ENCODE data around the gene UBC.

The UBC gene

GRCh38 chr12:124868252-124869058 lies 46.0 kb downstream of the UBC start:
- no peak overlapping the region for H3K14ac ChIP-seq (ENCODE audit: low read length)
- H3K27me3 ChIP-seq (ENCODE audit: control insufficient read depth in 3 of 3, insufficient read depth in 3 of 3, low read depth in 1 of 3, low read length in 3 of 3): peaks cover 0 to 1% (median 0%) of the 10 kb centered on the region in 3 experiments
- no peak overlapping the region for H4K8ac ChIP-seq (ENCODE audit: low read depth, low read length)
- no peak overlapping the region for H3K23ac ChIP-seq (ENCODE audit: low read depth, low read length, poor library complexity)
- peaks cover 3 to 4% of the 10 kb centered on the region in 2 donors for H3K9me3 ChIP-seq (replicated peaks in 1 of 2; ENCODE audit: control insufficient read depth in 2 of 2, insufficient read depth in 1 of 2, low read depth in 1 of 2, low read length in 2 of 2)
- no peak overlapping the region for H2BK15ac ChIP-seq (ENCODE audit: low read length)
- H3K36me3 ChIP-seq (replicated peaks in 1 of 2; ENCODE audit: control insufficient read depth in 2 of 2, insufficient read depth in 2 of 2, low read length in 2 of 2): no peaks in the 10 kb centered on the region
- no peak overlapping the region for H2AFZ ChIP-seq (ENCODE audit: low read length)
- WGBS, 2 donors (ENCODE audit: extremely low coverage in 2 of 2, insufficient read length in 2 of 2, insufficient replicate concordance in 1 of 2): no CpG with 5 or more reads among the region's 11 CpGs
- H3K18ac ChIP-seq (ENCODE audit: low read length): no peak overlapping the region
- no peak overlapping the region for H3K4me2 ChIP-seq (ENCODE audit: insufficient read depth, low read length, poor library complexity, severe bottlenecking)
- no peaks in the 10 kb centered on the region for H3K79me1 ChIP-seq (ENCODE audit: low read depth, low read length)
- no peak for DNase-seq (ENCODE audit: low spot score)
- peak overlapping the region; percentile 2 for H2BK5ac ChIP-seq (ENCODE audit: low read length)
- H4K91ac ChIP-seq (ENCODE audit: low read depth, low read length, poor library complexity): no peak overlapping the region
- H3K4me1 ChIP-seq (ENCODE audit: control insufficient read depth in 2 of 2, insufficient read depth in 1 of 2, low read depth in 1 of 2, low read length in 2 of 2): peaks cover 10 to 15% of the 10 kb centered on the region in 2 donors
- no peak overlapping the region for H3K4me3 ChIP-seq (ENCODE audit: low read length in 2 of 2)
- H3K4ac ChIP-seq (ENCODE audit: low read length): no peak overlapping the region
- no peak overlapping the region for H2BK120ac ChIP-seq (ENCODE audit: low read depth, low read length)
- no peak overlapping the region for H2AK5ac ChIP-seq (ENCODE audit: low read depth, low read length)
- H3K27ac ChIP-seq (replicated peaks; ENCODE audit: low read length): no peak overlapping the region
- H2BK12ac ChIP-seq (ENCODE audit: low read length): no peak overlapping the region
- no peak overlapping the region for H3K9ac ChIP-seq (ENCODE audit: low read depth, low read length, poor library complexity)

DNA sequence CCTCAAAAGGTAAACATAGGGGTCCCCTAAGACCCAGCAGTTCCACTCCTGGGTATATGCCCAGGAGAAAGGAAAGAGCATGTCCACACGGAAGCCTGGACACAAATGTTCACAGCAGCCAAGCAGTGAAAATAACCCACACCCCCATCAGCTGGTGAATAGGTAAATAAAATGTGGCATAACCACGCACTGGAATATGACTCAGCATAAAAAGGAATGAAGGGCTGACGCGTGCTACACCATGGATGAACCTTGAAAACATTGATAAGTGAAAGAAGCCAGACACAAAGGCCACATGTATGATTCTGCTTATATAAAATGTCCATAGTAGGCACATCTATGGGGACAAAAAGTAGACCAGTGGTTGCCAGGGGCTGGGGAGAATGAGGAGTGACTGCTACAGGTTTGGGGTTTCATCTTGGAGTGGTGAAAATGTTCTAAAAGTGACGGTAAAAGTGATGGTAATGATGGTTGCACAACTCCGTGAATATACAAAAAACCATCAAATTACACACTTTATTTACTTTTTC lies 47.0 kb downstream of the UBC start:
- peaks cover 0 to 10% (median 0%) of the 10 kb centered on the region in 3 experiments for H3K27me3 ChIP-seq (ENCODE audit: control insufficient read depth in 3 of 3, insufficient read depth in 3 of 3, low read depth in 1 of 3, low read length in 3 of 3)
- H3K79me1 ChIP-seq (ENCODE audit: low read depth, low read length): no peaks in the 10 kb centered on the region
- H3K36me3 ChIP-seq (replicated peaks in 1 of 2; ENCODE audit: control insufficient read depth in 2 of 2, insufficient read depth in 2 of 2, low read length in 2 of 2): no peaks in the 10 kb centered on the region
- no peak overlapping the region for H3K4ac ChIP-seq (ENCODE audit: low read length)
- no peak overlapping the region for H2BK5ac ChIP-seq (ENCODE audit: low read length)
- H3K9ac ChIP-seq (ENCODE audit: low read depth, low read length, poor library complexity): no peak overlapping the region
- no peak overlapping the region for H2BK120ac ChIP-seq (ENCODE audit: low read depth, low read length)
- H3K14ac ChIP-seq (ENCODE audit: low read length): no peak overlapping the region
- no peak overlapping the region for H2AFZ ChIP-seq (ENCODE audit: low read length)
- no peak overlapping the region for H2BK12ac ChIP-seq (ENCODE audit: low read length)
- H3K23ac ChIP-seq (ENCODE audit: low read depth, low read length, poor library complexity): no peak overlapping the region
- DNase-seq (ENCODE audit: low spot score): no peak
- WGBS, 2 donors (ENCODE audit: extremely low coverage in 2 of 2, insufficient read length in 2 of 2, insufficient replicate concordance in 1 of 2): no CpG with 5 or more reads among the region's 6 CpGs
- H2AK5ac ChIP-seq (ENCODE audit: low read depth, low read length): no peak overlapping the region
- H4K91ac ChIP-seq (ENCODE audit: low read depth, low read length, poor library complexity): no peak overlapping the region
- no peak overlapping the region for H3K4me2 ChIP-seq (ENCODE audit: insufficient read depth, low read length, poor library complexity, severe bottlenecking)
- H3K9me3 ChIP-seq (replicated peaks in 1 of 2; ENCODE audit: control insufficient read depth in 2 of 2, insufficient read depth in 1 of 2, low read depth in 1 of 2, low read length in 2 of 2): peaks cover 3 to 4% of the 10 kb centered on the region in 2 donors
- H2BK15ac ChIP-seq (ENCODE audit: low read length): no peak overlapping the region
- no peak overlapping the region for H4K8ac ChIP-seq (ENCODE audit: low read depth, low read length)
- no peak overlapping the region for H3K18ac ChIP-seq (ENCODE audit: low read length)
- H3K4me1 ChIP-seq (ENCODE audit: control insufficient read depth in 2 of 2, insufficient read depth in 1 of 2, low read depth in 1 of 2, low read length in 2 of 2): peaks cover 15 to 16% of the 10 kb centered on the region in 2 donors
- no peak overlapping the region for H3K27ac ChIP-seq (replicated peaks; ENCODE audit: low read length)
- H3K4me3 ChIP-seq (ENCODE audit: low read length in 2 of 2): no peak overlapping the region

GRCh38 chr12:124866883-124867400 lies 47.5 kb downstream of the UBC start:
- no CpG with 5 or more reads among the region's 9 CpGs for WGBS, 2 donors (ENCODE audit: extremely low coverage in 2 of 2, insufficient read length in 2 of 2, insufficient replicate concordance in 1 of 2)
- no peak overlapping the region for H4K8ac ChIP-seq (ENCODE audit: low read depth, low read length)
- no peak overlapping the region for H3K4me3 ChIP-seq (ENCODE audit: low read length in 2 of 2)
- H2BK15ac ChIP-seq (ENCODE audit: low read length): no peak overlapping the region
- H3K4me2 ChIP-seq (ENCODE audit: insufficient read depth, low read length, poor library complexity, severe bottlenecking): no peak overlapping the region
- H3K9ac ChIP-seq (ENCODE audit: low read depth, low read length, poor library complexity): no peak overlapping the region
- no peak overlapping the region for H2AFZ ChIP-seq (ENCODE audit: low read length)
- no peaks in the 10 kb centered on the region for H3K36me3 ChIP-seq (replicated peaks in 1 of 2; ENCODE audit: control insufficient read depth in 2 of 2, insufficient read depth in 2 of 2, low read length in 2 of 2)
- H3K18ac ChIP-seq (ENCODE audit: low read length): peak overlapping the region; percentile 24
- no peak overlapping the region for H3K27ac ChIP-seq (replicated peaks; ENCODE audit: low read length)
- no peak overlapping the region for H3K4ac ChIP-seq (ENCODE audit: low read length)
- peaks cover 11 to 13% of the 10 kb centered on the region in 2 donors for H3K4me1 ChIP-seq (ENCODE audit: control insufficient read depth in 2 of 2, insufficient read depth in 1 of 2, low read depth in 1 of 2, low read length in 2 of 2)
- H2BK12ac ChIP-seq (ENCODE audit: low read length): no peak overlapping the region
- H2BK5ac ChIP-seq (ENCODE audit: low read length): no peak overlapping the region
- H3K79me1 ChIP-seq (ENCODE audit: low read depth, low read length): no peaks in the 10 kb centered on the region
- H4K91ac ChIP-seq (ENCODE audit: low read depth, low read length, poor library complexity): no peak overlapping the region
- H3K14ac ChIP-seq (ENCODE audit: low read length): no peak overlapping the region
- H3K9me3 ChIP-seq (replicated peaks in 1 of 2; ENCODE audit: control insufficient read depth in 2 of 2, insufficient read depth in 1 of 2, low read depth in 1 of 2, low read length in 2 of 2): peaks cover 3 to 4% of the 10 kb centered on the region in 2 donors
- H3K23ac ChIP-seq (ENCODE audit: low read depth, low read length, poor library complexity): no peak overlapping the region
- no peak overlapping the region for H2BK120ac ChIP-seq (ENCODE audit: low read depth, low read length)
- no peak overlapping the region for H2AK5ac ChIP-seq (ENCODE audit: low read depth, low read length)
- no peak for DNase-seq (ENCODE audit: low spot score)
- H3K27me3 ChIP-seq (ENCODE audit: control insufficient read depth in 3 of 3, insufficient read depth in 3 of 3, low read depth in 1 of 3, low read length in 3 of 3): peaks cover 0 to 10% (median 0%) of the 10 kb centered on the region in 3 experiments

GRCh38 chr12:124866195-124866882 lies 48.1 kb downstream of the UBC start:
- H3K79me1 ChIP-seq (ENCODE audit: low read depth, low read length): no peaks in the 10 kb centered on the region
- no peak overlapping the region for H2AK5ac ChIP-seq (ENCODE audit: low read depth, low read length)
- peaks cover 7 to 14% of the 10 kb centered on the region in 2 donors for H3K4me1 ChIP-seq (ENCODE audit: control insufficient read depth in 2 of 2, insufficient read depth in 1 of 2, low read depth in 1 of 2, low read length in 2 of 2)
- H3K4me3 ChIP-seq (ENCODE audit: low read length in 2 of 2): no peak overlapping the region
- H4K91ac ChIP-seq (ENCODE audit: low read depth, low read length, poor library complexity): no peak overlapping the region
- no peak overlapping the region for H4K8ac ChIP-seq (ENCODE audit: low read depth, low read length)
- no CpG with 5 or more reads among the region's 10 CpGs for WGBS, 2 donors (ENCODE audit: extremely low coverage in 2 of 2, insufficient read length in 2 of 2, insufficient replicate concordance in 1 of 2)
- H3K9ac ChIP-seq (ENCODE audit: low read depth, low read length, poor library complexity): no peak overlapping the region
- H2BK120ac ChIP-seq (ENCODE audit: low read depth, low read length): no peak overlapping the region
- H3K18ac ChIP-seq (ENCODE audit: low read length): no peak overlapping the region
- H2BK5ac ChIP-seq (ENCODE audit: low read length): no peak overlapping the region
- no peak overlapping the region for H3K4ac ChIP-seq (ENCODE audit: low read length)
- no peak overlapping the region for H2BK12ac ChIP-seq (ENCODE audit: low read length)
- no peak overlapping the region for H3K23ac ChIP-seq (ENCODE audit: low read depth, low read length, poor library complexity)
- peak overlapping the region; percentile 42 for H2BK15ac ChIP-seq (ENCODE audit: low read length)
- DNase-seq (ENCODE audit: low spot score): no peak
- H3K4me2 ChIP-seq (ENCODE audit: insufficient read depth, low read length, poor library complexity, severe bottlenecking): no peak overlapping the region
- H3K27ac ChIP-seq (replicated peaks; ENCODE audit: low read length): no peak overlapping the region
- no peak overlapping the region for H3K14ac ChIP-seq (ENCODE audit: low read length)
- H3K9me3 ChIP-seq (replicated peaks in 1 of 2; ENCODE audit: control insufficient read depth in 2 of 2, insufficient read depth in 1 of 2, low read depth in 1 of 2, low read length in 2 of 2): peaks cover 3 to 4% of the 10 kb centered on the region in 2 donors
- H3K27me3 ChIP-seq (ENCODE audit: control insufficient read depth in 3 of 3, insufficient read depth in 3 of 3, low read depth in 1 of 3, low read length in 3 of 3): peaks cover 0 to 10% (median 0%) of the 10 kb centered on the region in 3 experiments
- peaks cover 0 to 5% of the 10 kb centered on the region in 2 donors for H3K36me3 ChIP-seq (replicated peaks in 1 of 2; ENCODE audit: control insufficient read depth in 2 of 2, insufficient read depth in 2 of 2, low read length in 2 of 2)
- H2AFZ ChIP-seq (ENCODE audit: low read length): no peak overlapping the region

Measured in neuronal stem cell (in vitro differentiated cells).